ENCODE data around the gene MAB21L3.

GRCh38 chr1:116127123-116127847 lies 16.1 kb downstream of the MAB21L3 start:
- TF ChIP-seq, protein P1, sequence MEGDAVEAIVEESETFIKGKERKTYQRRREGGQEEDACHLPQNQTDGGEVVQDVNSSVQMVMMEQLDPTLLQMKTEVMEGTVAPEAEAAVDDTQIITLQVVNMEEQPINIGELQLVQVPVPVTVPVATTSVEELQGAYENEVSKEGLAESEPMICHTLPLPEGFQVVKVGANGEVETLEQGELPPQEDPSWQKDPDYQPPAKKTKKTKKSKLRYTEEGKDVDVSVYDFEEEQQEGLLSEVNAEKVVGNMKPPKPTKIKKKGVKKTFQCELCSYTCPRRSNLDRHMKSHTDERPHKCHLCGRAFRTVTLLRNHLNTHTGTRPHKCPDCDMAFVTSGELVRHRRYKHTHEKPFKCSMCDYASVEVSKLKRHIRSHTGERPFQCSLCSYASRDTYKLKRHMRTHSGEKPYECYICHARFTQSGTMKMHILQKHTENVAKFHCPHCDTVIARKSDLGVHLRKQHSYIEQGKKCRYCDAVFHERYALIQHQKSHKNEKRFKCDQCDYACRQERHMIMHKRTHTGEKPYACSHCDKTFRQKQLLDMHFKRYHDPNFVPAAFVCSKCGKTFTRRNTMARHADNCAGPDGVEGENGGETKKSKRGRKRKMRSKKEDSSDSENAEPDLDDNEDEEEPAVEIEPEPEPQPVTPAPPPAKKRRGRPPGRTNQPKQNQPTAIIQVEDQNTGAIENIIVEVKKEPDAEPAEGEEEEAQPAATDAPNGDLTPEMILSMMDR (IDR thresholded peaks at IDR 0.05; ENCODE audit: low read depth, low read length, missing input control), result no peak
- no peak for TF ChIP-seq REST (IDR thresholded peaks at IDR 0.05)
- TF ChIP-seq TAF1 (conservative IDR thresholded peaks at IDR 0.05), result no peak
- TF ChIP-seq, protein P2, sequence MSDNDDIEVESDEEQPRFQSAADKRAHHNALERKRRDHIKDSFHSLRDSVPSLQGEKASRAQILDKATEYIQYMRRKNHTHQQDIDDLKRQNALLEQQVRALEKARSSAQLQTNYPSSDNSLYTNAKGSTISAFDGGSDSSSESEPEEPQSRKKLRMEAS (IDR thresholded peaks at IDR 0.05), result no peak
- no peak for TF ChIP-seq JUND (IDR thresholded peaks at IDR 0.05)
